ENCODE data around the gene UBA7.
"Not testable (repeated sequence)": the region's sequence is repeated elsewhere in the genome, so short reads cannot be mapped to it uniquely, and the experiment has no call there.

The UBA7 gene

DNA sequence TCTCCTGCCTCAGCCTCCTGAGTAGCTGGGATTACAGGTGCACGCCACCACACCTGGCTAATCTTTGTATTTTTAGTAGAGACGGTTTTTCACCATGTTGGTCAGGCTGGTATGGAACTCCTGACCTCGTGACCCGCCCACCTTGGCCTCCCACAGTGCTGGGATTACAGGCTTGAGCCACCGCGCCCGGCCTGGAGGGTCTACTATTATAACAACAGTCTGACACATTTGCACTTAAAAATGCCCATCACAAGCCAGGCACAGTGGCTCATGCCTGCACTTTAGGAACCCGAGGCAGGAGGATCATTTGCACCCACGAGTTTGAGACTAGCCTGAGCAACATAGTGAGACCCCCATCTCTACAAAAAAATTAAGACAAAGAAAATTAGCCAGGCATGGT is 31.5 kb downstream of the UBA7 start:
- DNase-seq (ENCODE audit: low read depth in 2 of 2) = not testable (repeated sequence)

DNA sequence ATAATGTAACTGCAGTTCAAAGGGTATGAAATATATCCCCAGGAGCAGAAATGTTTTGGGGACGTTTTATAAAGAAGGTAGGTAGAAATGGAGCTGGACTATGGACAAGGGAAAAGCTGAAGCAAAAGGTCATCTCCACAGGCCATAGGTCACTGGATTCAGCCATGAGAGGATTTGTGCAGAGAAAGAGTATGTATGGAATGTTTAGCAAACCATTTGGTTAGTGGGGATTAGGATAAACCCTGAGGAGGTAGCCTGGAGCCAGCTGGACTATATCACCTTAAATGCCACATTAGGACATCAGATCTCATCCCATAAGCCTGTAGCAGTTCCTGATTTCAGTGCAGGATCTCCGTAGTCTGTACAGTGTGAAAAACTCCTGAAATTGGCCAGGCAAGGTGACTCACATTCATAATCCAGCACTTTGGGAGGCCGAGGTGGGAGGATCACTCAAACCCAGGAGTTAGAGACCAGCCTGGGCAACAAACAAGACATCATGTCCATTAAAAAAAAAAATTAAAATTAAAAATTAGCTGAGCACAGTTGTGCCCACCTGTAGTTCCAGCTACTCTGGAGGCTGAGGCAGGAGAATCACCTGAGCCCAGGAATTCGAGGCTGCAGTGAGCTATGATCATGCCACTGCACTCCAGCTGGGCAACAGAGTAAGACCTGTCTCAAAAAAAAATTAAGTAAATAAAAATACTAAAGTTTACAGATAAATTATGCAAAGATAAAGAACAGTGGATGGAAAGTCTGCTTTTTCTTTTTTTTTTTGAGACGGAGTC is 32.1 kb downstream of the UBA7 start:
- DNase-seq (ENCODE audit: low read depth in 2 of 2) = no peak

DNA sequence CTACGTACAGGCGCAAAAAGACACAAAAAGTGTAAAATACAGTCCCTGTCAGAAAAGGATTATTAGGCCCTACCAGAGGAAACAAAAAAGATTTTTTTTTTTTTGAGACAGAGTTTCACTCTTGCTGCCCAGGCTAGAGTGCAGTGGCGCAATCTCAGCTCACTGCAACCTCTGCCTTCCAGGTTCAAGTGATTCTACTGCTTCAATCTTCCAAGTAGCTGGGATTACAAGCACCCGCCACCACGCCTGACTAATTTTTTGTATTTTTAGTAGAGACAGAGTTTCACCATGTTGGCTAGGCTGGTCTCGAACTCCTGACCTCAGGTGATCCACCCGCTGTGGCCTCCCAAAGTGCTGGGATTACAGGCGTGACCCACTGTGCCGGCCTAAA is 32.8 kb downstream of the UBA7 start:
- not testable (repeated sequence) for DNase-seq (ENCODE audit: low read depth in 2 of 2)

DNA sequence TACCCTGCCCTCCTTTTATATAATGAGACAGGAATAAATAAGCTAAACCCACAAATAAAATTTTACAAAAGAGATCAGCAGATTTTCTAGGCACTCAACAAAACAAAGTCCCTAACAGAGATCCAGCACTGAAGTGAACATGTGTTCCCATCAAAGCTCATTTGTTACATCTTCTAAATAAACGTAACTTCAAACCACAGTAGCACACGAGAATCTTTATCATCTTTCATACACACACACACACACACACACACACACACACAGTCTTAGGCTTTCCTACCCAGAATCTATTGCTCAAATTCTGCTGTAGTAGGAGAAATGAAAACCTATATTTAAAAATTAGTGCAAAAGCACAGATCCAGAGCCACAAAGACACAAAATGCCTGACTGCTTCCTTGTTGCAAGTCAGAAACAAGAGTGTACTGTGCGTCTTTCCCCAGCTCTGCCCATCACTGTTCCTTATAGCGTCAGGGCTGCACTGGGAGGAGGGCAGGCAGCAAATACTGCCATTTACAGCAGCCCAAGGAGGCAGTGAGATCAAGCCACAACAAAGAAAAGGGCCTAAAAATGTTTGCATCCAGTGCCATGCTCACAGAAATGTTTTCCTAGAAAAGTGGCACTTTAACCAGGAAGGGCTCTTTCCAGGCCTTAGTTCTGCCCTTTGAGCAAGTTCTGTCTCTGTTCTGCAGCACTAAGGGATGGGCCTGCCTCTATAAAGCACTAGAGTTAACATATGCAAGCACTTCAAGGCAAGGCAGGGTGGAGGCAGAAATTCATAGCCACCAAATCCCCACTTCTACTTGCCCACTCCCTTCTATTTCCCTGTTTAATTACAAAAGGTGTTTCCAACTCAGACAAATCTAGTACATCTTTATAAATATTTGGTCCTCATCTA is 33.4 kb downstream of the UBA7 start:
- no peak for DNase-seq (ENCODE audit: low read depth in 2 of 2)

DNA sequence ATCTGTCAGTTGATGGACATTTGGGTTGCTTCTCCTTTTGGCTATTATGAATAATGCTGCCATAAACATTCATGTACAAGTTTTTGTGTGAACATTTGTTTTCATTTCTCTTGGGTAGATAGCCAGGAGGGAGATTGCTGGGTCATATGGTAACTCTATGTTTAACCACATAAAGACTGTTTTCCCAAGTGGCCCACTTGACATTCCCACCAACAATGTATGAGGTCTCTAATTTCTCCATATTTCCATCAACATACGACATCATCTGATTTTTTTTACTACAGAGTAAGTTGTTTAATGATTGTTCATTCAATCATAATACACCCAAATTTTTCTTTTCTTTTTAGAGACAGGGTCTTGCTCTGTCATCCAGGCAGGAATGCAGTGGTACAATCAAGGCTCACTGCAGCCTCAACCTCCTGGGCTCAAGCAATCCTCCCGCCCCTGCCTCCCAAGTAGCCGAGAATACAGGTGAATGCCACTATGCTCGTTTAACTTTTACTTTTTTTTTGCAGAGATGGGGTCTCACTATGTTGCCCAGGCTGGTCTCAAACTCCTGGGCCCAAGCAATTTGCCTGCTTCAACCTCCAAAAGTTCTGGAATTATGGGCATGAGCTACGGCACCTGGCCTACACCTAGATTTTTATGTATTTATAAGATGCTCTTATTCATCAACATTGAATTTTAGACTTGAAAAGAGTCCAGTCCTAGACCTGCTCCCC is 34.2 kb downstream of the UBA7 start:
- DNase-seq (ENCODE audit: low read depth in 2 of 2) = no peak

DNA sequence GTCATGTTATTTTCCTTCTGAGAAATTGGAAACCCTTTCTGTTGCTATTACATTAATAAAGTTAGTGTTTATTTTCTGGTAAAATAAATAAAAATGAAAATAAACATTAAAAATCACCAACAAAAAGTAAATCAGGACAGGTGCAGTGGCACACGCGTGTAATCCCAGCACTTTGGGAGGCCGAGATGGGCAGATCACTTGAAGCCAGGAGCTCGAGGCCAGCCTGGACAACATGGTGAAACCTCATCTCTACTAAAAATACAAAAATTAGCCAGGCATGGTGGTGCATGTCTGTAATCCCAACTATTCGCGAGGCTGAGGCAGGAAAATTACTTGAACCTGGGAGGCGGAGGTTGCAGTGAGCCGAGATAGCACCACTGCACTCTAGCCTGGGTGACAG is 37.7 kb downstream of the UBA7 start:
- not testable (repeated sequence) for DNase-seq (ENCODE audit: low read depth in 2 of 2)

DNA sequence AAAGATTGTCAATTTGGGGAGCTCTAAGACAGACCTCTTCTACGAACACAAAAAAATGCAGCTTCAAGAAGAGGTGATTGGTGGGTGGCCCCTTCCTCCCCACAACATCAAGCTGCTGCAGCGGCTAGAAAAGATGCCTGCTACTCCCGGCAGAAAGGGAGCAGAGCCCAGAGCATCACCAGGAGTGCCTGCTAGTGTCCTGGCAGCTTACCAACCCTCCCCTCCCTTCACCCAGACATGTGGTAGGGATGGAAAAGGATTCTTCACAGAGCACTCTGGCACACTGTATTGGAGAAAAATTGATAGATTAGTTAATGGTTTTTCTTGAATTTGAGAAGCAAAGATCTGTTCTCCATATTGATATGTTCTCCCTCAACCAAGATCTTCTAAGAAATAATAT is 38.2 kb downstream of the UBA7 start:
- no peak for DNase-seq (ENCODE audit: low read depth in 2 of 2)

DNA sequence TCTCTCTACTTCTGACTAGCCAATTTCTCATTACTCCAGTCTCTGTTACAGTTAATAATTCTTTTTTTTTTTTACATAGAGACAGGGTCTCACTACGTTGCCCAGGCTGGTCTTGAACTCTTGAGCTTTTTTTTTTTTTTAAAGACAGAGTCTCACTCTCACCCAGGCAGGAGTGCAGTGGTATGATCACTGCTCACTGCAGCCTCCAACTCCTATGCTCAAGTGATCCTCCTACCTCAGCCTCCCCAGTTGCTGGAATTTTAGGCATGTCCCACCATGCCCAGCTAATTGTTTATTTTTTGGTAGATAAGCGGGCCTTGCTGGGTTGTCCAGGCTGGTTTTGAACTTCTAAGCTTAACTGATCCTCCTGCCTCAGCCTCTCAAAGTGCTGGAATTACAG is 41.0 kb downstream of the UBA7 start:
- DNase-seq (ENCODE audit: low read depth in 2 of 2) = no peak

DNA sequence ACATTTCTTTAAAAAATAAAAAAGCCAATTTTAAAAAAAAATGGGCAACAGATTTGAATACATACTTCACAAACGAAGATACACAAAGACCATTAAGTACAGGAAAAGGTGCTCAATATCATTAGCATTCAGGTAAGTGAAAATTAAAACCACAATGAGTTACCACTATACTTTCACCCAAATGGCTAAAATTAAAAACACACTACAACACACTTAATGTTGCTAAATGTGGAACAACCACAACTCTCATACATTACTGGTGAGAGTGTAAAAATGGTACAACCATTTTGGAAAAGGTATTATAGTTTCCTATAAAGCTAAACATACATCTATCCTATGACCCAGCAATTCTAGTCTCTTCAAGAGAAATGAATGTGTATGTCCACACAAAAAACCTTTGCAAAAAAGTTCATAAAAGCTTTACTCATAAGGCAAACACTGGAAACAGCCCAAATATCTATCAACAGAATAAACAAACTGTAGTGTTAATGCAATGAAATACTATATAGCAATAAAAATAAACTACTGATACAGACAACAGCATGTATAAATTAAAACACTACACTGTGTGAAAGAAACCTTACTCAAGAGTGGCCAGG is 42.3 kb downstream of the UBA7 start:
- no peak for DNase-seq (ENCODE audit: low read depth in 2 of 2)

DNA sequence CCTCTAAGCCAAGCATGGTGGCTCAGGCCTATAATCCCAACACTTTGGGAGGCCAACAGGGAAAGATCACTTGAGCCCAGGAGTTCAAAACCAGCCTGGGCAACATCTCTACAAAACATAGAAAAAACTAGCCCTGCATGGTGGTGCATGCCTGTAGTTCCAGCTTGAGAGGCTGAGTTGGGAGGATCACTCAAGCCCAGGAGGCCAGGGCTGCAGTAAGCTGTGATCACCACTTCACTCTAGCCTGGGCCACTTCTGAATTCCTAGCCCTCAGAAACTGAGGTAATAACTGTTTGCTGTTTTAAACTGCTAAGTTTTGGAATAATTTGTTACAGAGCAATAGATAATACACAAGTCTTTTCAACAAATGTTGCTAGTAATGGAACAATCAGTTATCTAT is 43.8 kb downstream of the UBA7 start:
- no peak for DNase-seq (ENCODE audit: low read depth in 2 of 2)

DNA sequence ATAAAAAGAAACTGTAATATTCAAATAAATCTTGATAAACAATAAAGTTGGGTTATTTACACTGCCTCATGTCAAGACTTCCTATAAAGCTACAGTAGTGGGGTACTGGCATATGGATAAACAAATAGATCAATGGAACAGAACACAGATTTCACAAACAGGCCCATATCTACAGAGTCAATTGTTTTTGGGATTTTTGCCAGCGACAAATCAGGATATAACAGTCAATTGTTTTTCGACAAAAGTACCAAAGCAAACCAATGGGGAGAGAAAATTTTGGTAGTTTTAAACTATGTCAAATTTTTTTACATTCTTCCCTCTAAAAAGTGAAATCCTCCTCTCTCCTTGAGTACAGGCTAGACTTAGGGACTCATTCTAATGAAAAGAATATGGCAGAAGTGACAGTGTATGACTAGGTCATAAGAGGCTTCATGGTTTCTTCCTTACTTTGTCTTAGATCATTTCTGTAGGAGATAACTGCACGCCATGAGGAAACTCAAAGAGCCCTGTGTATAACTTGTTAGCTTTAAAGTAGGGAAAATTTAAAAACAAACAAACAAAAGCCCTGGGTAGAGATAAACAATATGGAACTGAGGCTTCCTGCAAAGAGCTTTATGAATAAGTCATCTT is 44.4 kb downstream of the UBA7 start:
- no peak for DNase-seq (ENCODE audit: low read depth in 2 of 2)

DNA sequence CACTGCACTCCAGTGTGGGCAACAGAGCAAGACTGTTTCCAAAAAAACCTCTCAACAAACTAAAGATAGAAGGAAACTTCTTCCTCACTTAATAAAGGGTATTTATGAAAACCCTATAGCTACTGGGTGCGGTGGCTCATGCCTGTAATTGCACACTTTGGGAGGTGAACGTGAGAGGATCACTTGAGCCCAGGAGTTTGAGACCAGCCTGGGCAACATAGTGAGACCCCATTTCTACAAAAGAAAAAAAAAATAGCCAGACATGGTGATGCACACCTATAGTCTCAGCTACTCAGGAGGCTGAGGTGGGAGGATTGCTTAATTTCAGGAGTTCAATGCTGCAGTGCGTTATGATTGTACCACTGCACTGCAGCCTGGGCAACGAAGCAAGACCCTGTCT is 49.8 kb downstream of the UBA7 start:
- DNase-seq (ENCODE audit: low read depth in 2 of 2) = no peak

DNA sequence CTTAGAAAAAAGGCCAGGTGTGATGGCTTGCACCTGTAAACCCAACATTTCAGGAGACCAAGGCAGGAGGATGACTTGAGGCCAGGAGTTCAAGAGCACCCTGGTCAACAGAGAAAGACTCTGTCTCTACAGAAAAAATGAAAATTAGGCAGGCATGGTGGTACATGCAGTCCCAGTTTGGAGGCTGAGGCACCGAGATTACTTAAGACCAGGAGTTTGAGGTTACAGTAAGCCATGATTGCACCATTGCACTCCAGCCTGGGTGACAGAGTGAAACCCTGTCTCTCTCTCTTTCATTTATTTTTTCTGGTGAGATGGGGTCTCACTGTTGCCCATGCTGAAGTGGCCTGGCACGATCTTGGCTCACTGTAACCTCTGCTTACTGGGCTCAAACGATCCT is 52.1 kb downstream of the UBA7 start:
- DNase-seq (ENCODE audit: low read depth in 2 of 2) = no peak

DNA sequence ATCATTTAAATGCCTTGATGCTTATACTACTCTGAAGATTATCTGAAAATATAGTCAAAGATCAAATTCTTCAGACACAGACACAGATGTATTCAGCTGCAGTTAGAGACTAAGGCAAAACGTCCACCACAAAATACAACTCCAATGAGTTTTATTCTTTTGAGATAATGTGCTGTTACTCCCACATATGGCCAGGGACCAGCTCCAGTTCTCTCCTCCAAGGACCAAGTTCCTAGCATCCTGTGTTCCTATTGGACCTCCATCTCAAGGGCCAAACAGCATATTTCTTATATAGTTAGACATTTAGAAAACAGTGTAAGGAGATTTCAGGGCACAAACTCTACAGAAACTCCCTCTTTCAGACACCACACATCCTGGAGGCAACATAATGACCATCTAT is 54.5 kb downstream of the UBA7 start:
- no peak for DNase-seq (ENCODE audit: low read depth in 2 of 2)

DNA sequence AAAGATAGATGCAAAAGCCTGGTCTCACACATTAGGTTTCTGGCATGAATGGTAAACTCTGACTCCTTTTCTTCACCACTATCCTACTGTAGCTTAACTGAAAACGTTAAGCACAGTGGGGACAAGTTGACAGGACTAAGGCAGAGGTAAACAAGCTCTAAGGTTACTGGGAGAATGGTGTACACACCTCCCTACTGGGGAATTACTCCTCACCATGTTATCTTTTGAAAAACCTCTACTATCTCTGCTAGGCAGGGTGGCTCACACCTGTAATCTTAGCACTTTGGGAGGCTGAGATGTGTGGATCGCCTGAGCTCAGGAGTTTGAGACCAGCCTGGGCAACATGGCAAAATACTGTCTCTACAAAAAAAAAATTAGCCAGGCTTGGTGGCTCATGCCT is 56.6 kb downstream of the UBA7 start:
- no peak for DNase-seq (ENCODE audit: low read depth in 2 of 2)

DNA sequence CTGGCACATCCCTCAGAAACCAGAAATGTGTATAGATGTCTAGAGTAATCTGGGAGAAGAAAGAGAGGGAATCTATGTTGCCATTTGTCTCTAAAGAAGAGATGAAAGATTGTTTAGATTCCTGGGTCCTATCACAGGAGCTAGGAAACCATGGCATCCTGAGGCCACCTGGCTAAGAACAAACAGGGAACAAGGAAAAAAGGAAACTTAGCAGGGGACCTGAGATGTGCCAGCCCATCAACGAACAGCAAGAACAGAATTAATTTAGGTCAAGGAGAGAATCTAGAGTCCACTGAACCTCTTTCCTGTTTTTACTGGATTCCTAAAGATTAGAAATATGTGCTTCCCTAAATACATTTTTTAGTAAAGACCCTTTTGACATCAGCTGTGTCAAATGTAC is 57.7 kb downstream of the UBA7 start:
- DNase-seq (ENCODE audit: low read depth in 2 of 2) = no peak
